HG02623 (cell line): Measurements from ENCODE around the gene PLPPR1.

ENCODE experiments used
- ATAC-seq: cut with Tn5 transposase; IDR thresholded peaks from one replicate; pipeline ENCODE4 v1.9.1; 2021; ENCODE audit warnings: moderate library complexity; ENCODE audit not compliant: unreplicated experiment

The PLPPR1 gene

DNA sequence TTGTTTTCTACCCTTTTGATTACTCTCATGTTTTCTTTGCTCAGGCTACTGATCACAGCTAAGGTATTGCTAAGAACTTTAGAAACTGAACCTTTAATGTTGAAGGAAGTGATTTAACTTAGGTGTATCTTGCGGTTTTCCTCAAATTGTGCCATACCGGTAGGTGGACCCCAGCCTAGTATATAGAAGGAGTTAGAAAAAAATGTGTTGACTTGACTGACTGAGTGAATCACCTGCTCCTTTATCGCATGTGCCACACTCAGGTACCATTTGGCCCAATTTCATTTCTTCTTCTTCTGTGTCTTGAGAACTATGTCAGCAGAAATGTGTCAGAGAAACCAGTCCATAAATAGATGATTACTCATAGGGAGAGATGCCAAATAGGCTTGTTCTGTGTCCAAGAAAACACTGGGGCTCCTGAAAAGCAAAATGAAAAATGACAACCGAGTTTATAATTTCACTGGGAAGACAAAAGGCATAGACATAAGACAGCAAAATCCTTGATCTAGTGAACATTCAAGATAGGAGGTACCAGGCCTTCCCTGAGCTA, 19.4 kb downstream of the PLPPR1 start:
- ATAC-seq: no peak

DNA sequence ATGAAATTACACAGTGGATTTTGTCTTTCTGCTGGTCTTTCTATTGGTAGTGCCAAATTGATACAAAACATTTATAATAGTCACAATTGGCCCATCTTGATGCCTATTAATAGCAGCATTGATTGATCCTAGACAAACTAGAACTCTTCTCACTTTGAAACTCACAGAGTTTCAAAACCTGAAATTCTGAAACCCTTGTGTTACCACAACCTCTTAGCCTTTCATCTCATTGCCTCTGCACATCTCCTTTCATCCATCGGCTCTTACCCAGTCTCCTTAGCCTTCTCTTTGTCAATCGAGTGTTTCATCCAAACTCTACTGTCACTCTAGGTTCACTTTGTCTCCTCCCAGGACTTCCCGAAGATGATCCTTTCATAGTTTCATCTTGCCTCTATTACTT, 22.1 kb downstream of the PLPPR1 start:
- no peak for ATAC-seq

DNA sequence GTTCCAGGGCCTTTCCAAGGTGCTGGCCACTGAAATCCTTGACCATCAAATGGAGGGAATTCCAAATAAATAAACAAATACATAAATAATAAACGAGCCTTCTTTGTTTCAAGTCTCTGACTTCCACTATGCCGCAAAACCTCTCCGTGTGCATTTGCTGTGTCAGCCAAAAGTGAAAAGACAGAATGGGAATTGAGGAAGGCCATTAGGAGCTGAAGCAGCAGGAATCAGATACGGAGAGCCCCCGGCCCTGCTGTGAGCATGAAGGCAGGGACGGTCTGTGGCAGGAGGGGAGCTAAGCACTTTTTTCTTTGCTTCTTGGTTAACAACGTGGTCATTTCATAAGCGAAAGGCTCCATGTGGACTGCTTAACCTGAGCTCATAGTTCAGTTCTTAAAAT, 26.1 kb downstream of the PLPPR1 start:
- no peak for ATAC-seq

DNA sequence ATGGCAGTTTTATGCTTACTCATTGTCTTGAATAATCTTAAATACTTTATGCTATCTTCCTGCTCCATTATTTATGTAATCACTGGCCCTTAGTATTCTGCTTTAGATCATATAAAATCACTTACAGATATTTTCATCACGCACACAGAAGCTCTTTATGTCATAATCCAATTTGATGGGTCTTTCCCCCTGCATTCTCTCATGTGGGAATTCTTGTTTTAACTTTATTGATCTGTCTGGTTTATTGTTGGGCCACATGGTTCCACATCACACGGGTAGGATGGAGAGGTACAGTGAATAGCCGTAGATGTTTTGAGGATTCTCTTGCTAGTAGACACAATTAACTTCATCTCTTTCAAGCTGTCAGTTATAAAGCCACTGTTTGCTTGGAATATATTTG, 27.0 kb downstream of the PLPPR1 start:
- no peak for ATAC-seq

- no peak for ATAC-seq
These were observed 34.2 kb downstream of the PLPPR1 start for GRCh38 chr9:101062686-101063085.

DNA sequence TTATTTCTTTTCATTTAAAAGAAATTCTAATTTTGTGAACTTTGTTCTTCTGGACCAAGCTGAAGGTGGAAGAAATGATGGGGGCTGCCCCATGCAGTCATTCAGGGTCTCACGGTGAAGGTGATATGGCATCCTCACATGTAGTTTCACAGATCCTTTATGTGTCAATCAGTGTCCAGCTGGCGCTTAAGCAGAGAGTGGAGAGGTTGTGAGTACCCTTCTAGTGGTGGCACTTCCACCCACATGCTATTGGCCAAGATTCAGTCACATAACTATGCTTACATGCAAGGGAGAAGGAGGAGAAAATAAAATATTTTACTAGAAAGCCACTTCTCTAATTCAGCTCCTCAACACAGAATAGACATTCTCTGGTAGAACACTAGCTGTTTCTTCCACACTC, 34.7 kb downstream of the PLPPR1 start:
- ATAC-seq: no peak

GRCh38 chr9:101064206-101064605, 35.7 kb downstream of the PLPPR1 start:
- ATAC-seq: no peak

GRCh38 chr9:101065930-101066329, 37.4 kb downstream of the PLPPR1 start:
- no peak for ATAC-seq

- no peak for ATAC-seq
These were observed 40.2 kb downstream of the PLPPR1 start for GRCh38 chr9:101068696-101069095.

- ATAC-seq: no peak
These were observed 43.7 kb downstream of the PLPPR1 start for GRCh38 chr9:101072259-101072658.

GRCh38 chr9:101073122-101073521, 44.6 kb downstream of the PLPPR1 start:
- no peak for ATAC-seq

DNA sequence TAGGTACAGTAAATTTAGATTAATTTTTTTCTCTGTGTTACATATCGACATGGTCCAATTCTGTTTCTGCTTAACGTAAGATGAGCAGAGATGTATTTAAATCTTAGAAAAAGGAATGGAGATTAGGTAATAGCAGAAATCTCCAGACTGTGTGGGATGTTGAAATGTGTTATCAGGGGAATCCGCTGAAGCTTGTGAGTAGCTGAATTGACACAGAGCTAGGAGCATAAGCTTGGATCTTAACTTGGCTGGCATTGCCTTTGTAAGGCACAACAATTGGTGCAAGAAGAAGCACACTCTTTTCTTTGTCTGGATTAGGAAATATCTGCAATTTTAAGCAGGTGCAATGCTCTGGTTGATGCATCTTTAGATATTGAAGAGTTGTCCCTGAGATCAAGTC, 53.1 kb downstream of the PLPPR1 start:
- no peak for ATAC-seq

- ATAC-seq: no peak
These were observed 55.1 kb downstream of the PLPPR1 start for GRCh38 chr9:101083448-101084202.

DNA sequence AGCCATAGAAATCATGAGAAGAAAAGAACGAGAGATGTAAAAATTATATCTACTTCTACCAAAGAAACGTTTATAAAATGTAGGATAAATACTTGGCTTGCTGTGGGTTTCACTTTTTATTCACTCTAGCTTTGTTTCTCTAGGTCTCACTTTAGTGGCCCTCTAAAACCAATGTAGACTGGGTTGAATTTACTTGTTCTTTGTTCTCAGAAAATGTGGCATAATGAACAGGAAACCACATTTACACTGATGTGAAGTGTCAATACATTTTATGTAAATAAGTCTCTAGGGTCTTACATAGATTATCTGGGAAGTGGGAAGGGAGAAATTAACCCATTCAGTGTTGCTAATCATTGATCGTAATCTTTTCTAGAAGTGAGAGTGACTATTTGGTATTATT, 58.9 kb downstream of the PLPPR1 start:
- no peak for ATAC-seq

GRCh38 chr9:101092922-101093321, 64.4 kb downstream of the PLPPR1 start:
- ATAC-seq: no peak

- ATAC-seq: no peak
These were observed 65.1 kb downstream of the PLPPR1 start for GRCh38 chr9:101093620-101094019.

DNA sequence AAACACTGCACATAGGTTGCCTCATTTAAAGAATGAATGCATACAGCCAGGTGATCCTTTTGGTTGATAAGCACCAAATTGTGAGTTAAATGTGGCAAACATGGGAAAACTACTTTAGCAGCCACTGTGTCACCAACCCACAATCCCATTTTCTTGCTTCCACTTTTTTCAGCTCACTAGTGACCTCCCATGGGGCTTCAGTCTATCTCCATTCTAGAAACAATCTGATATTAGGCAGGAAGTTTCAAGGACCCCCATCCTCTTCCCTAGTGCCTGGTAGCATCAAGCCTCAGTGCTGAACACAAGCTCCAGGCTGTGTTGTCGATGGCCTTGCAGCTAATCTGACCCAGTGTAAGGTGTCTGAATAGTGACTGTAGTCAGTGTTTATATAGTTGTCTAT, 66.2 kb downstream of the PLPPR1 start:
- ATAC-seq: no peak

DNA sequence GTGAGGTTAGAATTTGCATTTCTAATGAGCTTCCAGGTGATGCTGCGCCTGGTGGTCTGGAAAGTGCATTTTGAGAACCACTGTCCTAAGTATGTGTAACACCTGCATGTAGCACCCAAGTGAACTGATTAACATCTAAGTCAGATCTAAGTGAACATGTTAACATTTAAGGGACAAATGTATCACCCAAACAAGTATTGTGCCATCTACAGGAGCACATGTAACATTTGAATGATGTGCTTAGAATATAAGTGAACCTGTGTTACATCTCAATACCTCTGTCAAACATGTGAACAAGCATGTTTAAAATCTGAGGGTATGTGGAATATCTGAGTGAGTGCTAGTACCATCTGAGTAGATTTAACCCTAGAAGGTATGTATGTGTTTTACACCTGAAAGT, 68.7 kb downstream of the PLPPR1 start:
- no peak for ATAC-seq

- ATAC-seq: no peak
These were observed 69.9 kb downstream of the PLPPR1 start for GRCh38 chr9:101098392-101098791.

DNA sequence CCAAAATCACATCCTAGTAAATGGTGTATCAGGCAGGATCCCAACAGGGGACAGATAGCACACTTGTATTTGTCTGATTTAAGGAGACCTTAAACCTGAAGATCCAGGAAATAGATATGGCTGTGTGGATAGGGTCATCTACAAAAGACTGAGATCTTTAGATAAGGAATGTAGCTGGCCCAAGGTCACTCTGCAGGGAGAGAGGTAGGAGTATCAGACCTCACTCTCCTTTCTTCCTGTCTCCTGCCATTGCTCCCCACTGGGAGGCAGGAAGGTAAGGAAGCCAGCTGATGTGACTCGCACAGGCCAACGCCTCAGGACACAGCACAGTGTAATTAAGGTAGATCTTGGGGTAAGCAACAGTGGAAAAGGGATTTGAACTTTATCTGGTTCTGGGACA, 85.8 kb downstream of the PLPPR1 start:
- ATAC-seq: no peak

DNA sequence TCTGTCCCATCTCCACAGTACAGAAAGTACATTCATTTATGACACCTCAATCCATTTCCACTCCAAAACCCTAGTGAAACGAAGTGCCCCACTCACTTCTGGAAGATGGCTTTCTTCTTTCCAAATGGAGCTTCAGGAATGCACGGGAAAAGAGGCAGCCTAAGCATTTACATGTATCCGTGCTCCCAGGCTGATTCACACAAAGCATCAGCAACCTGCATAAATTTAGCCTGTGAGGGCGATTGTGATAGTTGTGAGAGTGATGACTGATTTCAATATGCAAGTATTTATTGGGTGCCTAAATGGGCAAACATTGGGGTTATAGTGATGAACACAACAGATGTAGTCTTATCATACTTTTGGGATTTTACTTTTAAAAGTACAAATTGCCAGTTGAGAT, 86.6 kb downstream of the PLPPR1 start:
- no peak for ATAC-seq

- no peak for ATAC-seq
These were observed 88.6 kb downstream of the PLPPR1 start for GRCh38 chr9:101117161-101117560.
